HCEC 1CT (cell line): Measurements from ENCODE around the gene CTSO.
A peak's percentile ranks its signal among the peaks of the same experiment; 100 is the strongest.
"Not testable (repeated sequence)": the region's sequence is repeated elsewhere in the genome, so short reads cannot be mapped to it uniquely, and the experiment has no call there.

ENCODE experiments used
- DNase-seq: peaks from one replicate; pipeline ENCODE4 v3.0.0-alpha.2; 2017

CTSO gene

GRCh38 chr4:155954118-155954685 lies 536 bp upstream of the CTSO start:
- DNase-seq = no peak

- DNase-seq = peak; percentile 40
Measured at GRCh38 chr4:155952501-155952901, 1.2 kb downstream of the CTSO start.

GRCh38 chr4:155950461-155950860 lies 3.2 kb downstream of the CTSO start:
- DNase-seq = no peak

- no peak for DNase-seq
Measured at GRCh38 chr4:155948541-155948940, 5.1 kb downstream of the CTSO start.

- no peak for DNase-seq
Measured at GRCh38 chr4:155946486-155946885, 7.2 kb downstream of the CTSO start.

GRCh38 chr4:155944516-155944915 lies 9.2 kb downstream of the CTSO start:
- DNase-seq = no peak

- DNase-seq = no peak
Measured at GRCh38 chr4:155943605-155944291, 9.9 kb downstream of the CTSO start.

- DNase-seq = no peak
Measured at GRCh38 chr4:155941820-155942219, 11.8 kb downstream of the CTSO start.

GRCh38 chr4:155941085-155941790 lies 12.4 kb downstream of the CTSO start:
- DNase-seq = no peak

GRCh38 chr4:155935389-155935986 lies 18.2 kb downstream of the CTSO start:
- DNase-seq = no peak

- DNase-seq = not testable (repeated sequence)
Measured at GRCh38 chr4:155934634-155935033, 19.0 kb downstream of the CTSO start.

GRCh38 chr4:155931634-155932033 lies 22.0 kb downstream of the CTSO start:
- no peak for DNase-seq

- DNase-seq = no peak
Measured at GRCh38 chr4:155930330-155930729, 23.3 kb downstream of the CTSO start.

GRCh38 chr4:155929833-155930232 lies 23.8 kb downstream of the CTSO start:
- DNase-seq = no peak

GRCh38 chr4:155924637-155925036 lies 29.0 kb downstream of the CTSO start:
- DNase-seq = no peak

- no peak for DNase-seq
Measured at GRCh38 chr4:155921597-155921996, 32.1 kb downstream of the CTSO start.

GRCh38 chr4:155914782-155915181 lies 38.9 kb downstream of the CTSO start:
- no peak for DNase-seq

GRCh38 chr4:155911905-155912304 lies 41.8 kb downstream of the CTSO start:
- DNase-seq = no peak

- no peak for DNase-seq
Measured at GRCh38 chr4:155909615-155910226, 43.9 kb downstream of the CTSO start.

GRCh38 chr4:155908187-155909139 lies 45.2 kb downstream of the CTSO start:
- DNase-seq = no peak

GRCh38 chr4:155907556-155907955 lies 46.1 kb downstream of the CTSO start:
- DNase-seq = no peak

- peak; percentile 75 for DNase-seq
Measured at GRCh38 chr4:155906554-155907247, 47.0 kb downstream of the CTSO start.
